ENCODE data around the gene COL9A1. TPM values are rescaled to one million over a fixed set of nuclear protein-coding genes. Genes with fewer than 3 reads are reported as not detected.

The COL9A1 gene
- total RNA-seq, 2 experiments from 2014 or later = not detected

GRCh38 chr6:70285201-70285600 is 17.7 kb downstream of the COL9A1 start:
- no peak overlapping the region for H3K4me3 Mint-ChIP-seq
- intact Hi-C loops (cut with micrococcal nuclease) = no loop called here
- no peaks in the 10 kb centered on the region for H3K36me3 Mint-ChIP-seq (ENCODE audit: low read depth)
- H3K4me1 Mint-ChIP-seq (ENCODE audit: low read depth) = no peaks in the 10 kb centered on the region
- H3K9me3 Mint-ChIP-seq = no peaks in the 10 kb centered on the region
- peaks cover 26% of the 10 kb centered on the region for H3K27me3 Mint-ChIP-seq (ENCODE audit: low read depth)
- no peak for DNase-seq
- no peak overlapping the region for H3K27ac Mint-ChIP-seq
- CTCF ChIA-PET = interaction anchor here (1.2 kb wide), 1 partner anchor 9 kb away, joined by 3 read pairs; no protein-coding TSS in a partner anchor

GRCh38 chr6:70282919-70283461 is 19.9 kb downstream of the COL9A1 start:
- Mint-ChIP-seq H3K27me3 (ENCODE audit: low read depth) (peaks cover 38% of the 10 kb centered on the region), H3K36me3 (ENCODE audit: low read depth) (no peaks in the 10 kb centered on the region), H3K9me3 (no peaks in the 10 kb centered on the region), H3K4me1 (ENCODE audit: low read depth) (no peaks in the 10 kb centered on the region), H3K27ac (no peak overlapping the region), H3K4me3 (no peak overlapping the region)
- intact Hi-C loops (cut with micrococcal nuclease) = no loop called here
- no peak for DNase-seq
- CTCF ChIA-PET = no interaction called here

GRCh38 chr6:70282312-70282918 is 20.5 kb downstream of the COL9A1 start:
- Mint-ChIP-seq H3K27ac (no peak overlapping the region), H3K4me1 (ENCODE audit: low read depth) (no peaks in the 10 kb centered on the region), H3K9me3 (no peaks in the 10 kb centered on the region), H3K27me3 (ENCODE audit: low read depth) (peaks cover 39% of the 10 kb centered on the region), H3K36me3 (ENCODE audit: low read depth) (no peaks in the 10 kb centered on the region), H3K4me3 (no peak overlapping the region)
- no peak for DNase-seq
- intact Hi-C loops (cut with micrococcal nuclease) = no loop called here
- CTCF ChIA-PET = no interaction called here

DNA sequence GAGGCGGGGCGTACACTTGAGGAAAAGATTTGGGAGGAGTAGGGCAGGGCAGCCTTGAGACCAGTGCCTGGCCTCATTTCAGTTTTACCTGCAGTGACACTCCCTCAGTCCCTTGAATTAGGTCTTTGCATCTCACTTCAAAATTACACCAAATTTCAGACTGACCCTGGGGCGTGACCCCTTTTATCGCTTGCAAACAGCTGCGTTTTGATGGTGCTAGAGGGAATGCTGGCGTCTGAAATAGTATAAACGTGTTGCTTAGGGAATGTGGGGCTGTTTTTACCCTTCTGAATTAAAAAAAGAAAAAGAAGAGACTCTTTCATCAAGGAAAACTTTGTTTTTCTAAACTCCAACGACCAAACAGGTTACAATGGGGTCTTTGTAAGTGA is 21.0 kb downstream of the COL9A1 start:
- Mint-ChIP-seq H3K27me3 (ENCODE audit: low read depth) (peaks cover 39% of the 10 kb centered on the region), H3K9me3 (no peaks in the 10 kb centered on the region), H3K4me3 (no peak overlapping the region), H3K27ac (no peak overlapping the region), H3K36me3 (ENCODE audit: low read depth) (no peaks in the 10 kb centered on the region), H3K4me1 (ENCODE audit: low read depth) (no peaks in the 10 kb centered on the region)
- CTCF ChIA-PET = no interaction called here
- no peak for DNase-seq
- intact Hi-C loops (cut with micrococcal nuclease) = no loop called here

DNA sequence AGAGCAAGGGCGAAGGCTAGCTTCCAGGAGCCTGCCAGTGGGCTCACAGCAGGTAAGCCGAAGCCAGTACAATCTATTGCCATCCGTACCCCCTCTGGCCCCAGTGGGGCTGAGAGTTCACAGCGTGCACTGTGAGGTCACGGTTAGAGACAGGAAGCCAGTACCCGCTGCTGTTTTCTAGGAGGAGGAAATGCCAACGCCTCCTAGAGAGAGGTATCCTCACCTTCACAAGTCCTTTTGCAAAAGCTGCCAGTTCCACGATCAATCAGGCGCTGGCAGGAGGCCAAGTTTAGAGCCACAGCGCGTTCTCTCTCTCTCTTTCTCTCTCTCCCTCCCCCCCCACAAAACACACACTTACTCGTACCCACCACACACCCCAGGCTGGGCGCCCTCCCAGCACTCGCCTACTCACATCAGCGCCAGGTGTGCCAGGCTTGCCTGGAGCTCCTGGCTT is 22.5 kb downstream of the COL9A1 start:
- H3K27ac Mint-ChIP-seq = no peak overlapping the region
- CTCF ChIA-PET = no interaction called here
- no peaks in the 10 kb centered on the region for H3K9me3 Mint-ChIP-seq
- intact Hi-C loops (cut with micrococcal nuclease) = no loop called here
- peaks cover 44% of the 10 kb centered on the region for H3K27me3 Mint-ChIP-seq (ENCODE audit: low read depth)
- H3K4me3 Mint-ChIP-seq = no peak overlapping the region
- DNase-seq = no peak
- no peaks in the 10 kb centered on the region for H3K36me3 Mint-ChIP-seq (ENCODE audit: low read depth)
- H3K4me1 Mint-ChIP-seq (ENCODE audit: low read depth) = no peaks in the 10 kb centered on the region

DNA sequence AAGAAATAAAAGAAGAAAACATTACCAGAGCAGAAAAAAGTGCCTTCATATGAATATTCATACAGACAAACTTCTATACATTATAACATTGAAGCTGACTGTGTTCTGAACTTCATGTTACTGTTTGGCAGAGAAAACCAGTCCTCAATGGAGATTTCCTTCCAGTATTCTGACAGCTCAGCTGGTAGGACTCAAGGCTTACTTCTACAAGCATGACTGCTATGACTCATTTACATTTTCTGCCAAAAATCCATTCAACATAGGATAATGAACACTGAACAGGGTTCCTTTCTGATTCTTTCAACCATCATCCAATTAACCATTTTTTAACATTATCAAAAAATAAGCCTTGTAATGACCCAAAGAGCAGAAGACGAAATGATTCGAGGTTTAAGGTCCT is 25.4 kb downstream of the COL9A1 start:
- H3K36me3 Mint-ChIP-seq (ENCODE audit: low read depth) = no peaks in the 10 kb centered on the region
- H3K4me3 Mint-ChIP-seq = no peak overlapping the region
- H3K27me3 Mint-ChIP-seq (ENCODE audit: low read depth) = peaks cover 36% of the 10 kb centered on the region
- intact Hi-C loops (cut with micrococcal nuclease) = no loop called here
- H3K4me1 Mint-ChIP-seq (ENCODE audit: low read depth) = no peaks in the 10 kb centered on the region
- no peak overlapping the region for H3K27ac Mint-ChIP-seq
- peaks cover 1% of the 10 kb centered on the region for H3K9me3 Mint-ChIP-seq
- CTCF ChIA-PET = no interaction called here
- no peak for DNase-seq

- intact Hi-C loops (cut with micrococcal nuclease) = no loop called here
- Mint-ChIP-seq H3K4me3 (no peak overlapping the region), H3K36me3 (ENCODE audit: low read depth) (no peaks in the 10 kb centered on the region), H3K9me3 (peaks cover 1% of the 10 kb centered on the region), H3K4me1 (ENCODE audit: low read depth) (no peaks in the 10 kb centered on the region), H3K27ac (no peak overlapping the region), H3K27me3 (ENCODE audit: low read depth) (peaks cover 21% of the 10 kb centered on the region)
- CTCF ChIA-PET = no interaction called here
- DNase-seq = no peak
These were observed 28.5 kb downstream of the COL9A1 start for GRCh38 chr6:70274338-70274737.

GRCh38 chr6:70272071-70272470 is 30.8 kb downstream of the COL9A1 start:
- DNase-seq = no peak
- no peak overlapping the region for H3K27ac Mint-ChIP-seq
- intact Hi-C loops (cut with micrococcal nuclease) = no loop called here
- H3K4me3 Mint-ChIP-seq = no peak overlapping the region
- H3K36me3 Mint-ChIP-seq (ENCODE audit: low read depth) = no peaks in the 10 kb centered on the region
- CTCF ChIA-PET = interaction anchor here (1.9 kb wide), 1 partner anchor 38 kb away, joined by 4 read pairs; no protein-coding TSS in a partner anchor
- H3K4me1 Mint-ChIP-seq (ENCODE audit: low read depth) = no peaks in the 10 kb centered on the region
- H3K9me3 Mint-ChIP-seq = peaks cover 1% of the 10 kb centered on the region
- H3K27me3 Mint-ChIP-seq (ENCODE audit: low read depth) = peaks cover 14% of the 10 kb centered on the region

- CTCF ChIA-PET = interaction anchor here (1.9 kb wide), 1 partner anchor 40 kb away, joined by 4 read pairs; no protein-coding TSS in a partner anchor
- H3K27me3 Mint-ChIP-seq (ENCODE audit: low read depth) = peaks cover 8% of the 10 kb centered on the region
- no peaks in the 10 kb centered on the region for H3K4me1 Mint-ChIP-seq (ENCODE audit: low read depth)
- DNase-seq = no peak
- intact Hi-C loops (cut with micrococcal nuclease) = no loop called here
- no peaks in the 10 kb centered on the region for H3K36me3 Mint-ChIP-seq (ENCODE audit: low read depth)
- no peak overlapping the region for H3K4me3 Mint-ChIP-seq
- peaks cover 1% of the 10 kb centered on the region for H3K9me3 Mint-ChIP-seq
- H3K27ac Mint-ChIP-seq = no peak overlapping the region
These were observed 32.4 kb downstream of the COL9A1 start for GRCh38 chr6:70270287-70271005.

GRCh38 chr6:70266142-70266541 is 36.7 kb downstream of the COL9A1 start:
- H3K36me3 Mint-ChIP-seq (ENCODE audit: low read depth) = no peaks in the 10 kb centered on the region
- no peaks in the 10 kb centered on the region for H3K27me3 Mint-ChIP-seq (ENCODE audit: low read depth)

GRCh38 chr6:70264306-70264705 is 38.6 kb downstream of the COL9A1 start:
- Mint-ChIP-seq H3K36me3 (ENCODE audit: low read depth) (no peaks in the 10 kb centered on the region), H3K9me3 (no peaks in the 10 kb centered on the region), H3K4me1 (ENCODE audit: low read depth) (no peaks in the 10 kb centered on the region), H3K4me3 (no peak overlapping the region), H3K27me3 (ENCODE audit: low read depth) (peaks cover 2% of the 10 kb centered on the region), H3K27ac (no peak overlapping the region)
- intact Hi-C loops (cut with micrococcal nuclease) = no loop called here
- CTCF ChIA-PET = interaction anchor here (0.6 kb wide), 1 partner anchor 678 kb away, joined by 4 read pairs; no protein-coding TSS in a partner anchor
- no peak for DNase-seq

More at GRCh38 chr6:70266142-70266541, 36.7 kb downstream of the COL9A1 start:
- CTCF ChIA-PET = no interaction called here
- no peak overlapping the region for H3K4me3 Mint-ChIP-seq
- intact Hi-C loops (cut with micrococcal nuclease) = no loop called here
- no peaks in the 10 kb centered on the region for H3K4me1 Mint-ChIP-seq (ENCODE audit: low read depth)
- H3K9me3 Mint-ChIP-seq = no peaks in the 10 kb centered on the region
- H3K27ac Mint-ChIP-seq = no peak overlapping the region
- DNase-seq = no peak

- Mint-ChIP-seq H3K27me3 (ENCODE audit: low read depth) (peaks cover 6% of the 10 kb centered on the region), H3K9me3 (no peaks in the 10 kb centered on the region), H3K4me3 (no peak overlapping the region), H3K36me3 (ENCODE audit: low read depth) (no peaks in the 10 kb centered on the region), H3K27ac (no peak overlapping the region), H3K4me1 (ENCODE audit: low read depth) (no peaks in the 10 kb centered on the region)
- intact Hi-C loops (cut with micrococcal nuclease) = no loop called here
- CTCF ChIA-PET = no interaction called here
- no peak for DNase-seq
These were observed 44.4 kb downstream of the COL9A1 start for GRCh38 chr6:70258483-70258882.

- CTCF ChIA-PET = no interaction called here
- Mint-ChIP-seq H3K9me3 (no peaks in the 10 kb centered on the region), H3K4me1 (ENCODE audit: low read depth) (no peaks in the 10 kb centered on the region), H3K4me3 (no peak overlapping the region), H3K36me3 (ENCODE audit: low read depth) (no peaks in the 10 kb centered on the region), H3K27ac (no peak overlapping the region), H3K27me3 (ENCODE audit: low read depth) (peaks cover 6% of the 10 kb centered on the region)
- no peak for DNase-seq
- intact Hi-C loops (cut with micrococcal nuclease) = no loop called here
These were observed 45.1 kb downstream of the COL9A1 start for GRCh38 chr6:70257768-70258273.
